ENCODE data around the gene STAT2. TPM values are rescaled to one million over a fixed set of nuclear protein-coding genes. Genes with fewer than 3 reads are reported as not detected.

Gene STAT2
- total and polyA plus RNA-seq, 2 of the 13 experiments (the other 11 are each of a cell fraction or from before 2014, with no cell fraction given) = 43.5 to 84.6 TPM

- TF ChIP-seq ZNF800 (CRISPR knock-in tag; IDR thresholded peaks at IDR 0.05) (no peak), NCOA1 (CRISPR knock-in tag; IDR thresholded peaks at IDR 0.05) (no peak), ZNF256 (CRISPR knock-in tag; conservative IDR thresholded peaks at IDR 0.05) (no peak), NFE2 (CRISPR knock-in tag; IDR thresholded peaks at IDR 0.05) (no peak), NR2F2 (IDR thresholded peaks at IDR 0.05; ENCODE audit: borderline replicate concordance, low read depth) (peak; percentile 43; the same call in 1 of the 2 replicates), ZBTB43 (CRISPR knock-in tag; conservative IDR thresholded peaks at IDR 0.05) (no peak), ZNF350 (CRISPR knock-in tag; IDR thresholded peaks at IDR 0.05; ENCODE audit: borderline replicate concordance, low read depth) (no peak), ADNP (CRISPR knock-in tag; IDR thresholded peaks at IDR 0.05) (no peak), ZNF790 (CRISPR knock-in tag; IDR thresholded peaks at IDR 0.05; ENCODE audit: borderline replicate concordance) (no peak), MLLT10 (CRISPR knock-in tag; IDR thresholded peaks at IDR 0.05) (no peak), NKX3-1 (CRISPR knock-in tag; IDR thresholded peaks at IDR 0.05) (no peak), ZNF639 (CRISPR knock-in tag; conservative IDR thresholded peaks at IDR 0.05) (no peak), NFYC (CRISPR knock-in tag; IDR thresholded peaks at IDR 0.05) (no peak), POLR2AphosphoS5 (IDR thresholded peaks at IDR 0.05; ENCODE audit: low read depth, low read length) (peak; percentile 43; the same call in 1 of the 2 replicates), ZNF414 (CRISPR knock-in tag; IDR thresholded peaks at IDR 0.05) (no peak), ZNF609 (CRISPR knock-in tag; IDR thresholded peaks at IDR 0.05; ENCODE audit: borderline replicate concordance) (peak; percentile 83; the same call in 1 of the 2 replicates), PBX3 (CRISPR knock-in tag; IDR thresholded peaks at IDR 0.05; ENCODE audit: borderline replicate concordance) (no peak)
These were observed 2.5 kb upstream of the STAT2 start, which contains the start of gene APOF (continued) for GRCh38 chr12:56362130-56363059.
